HepG2 (cell line): ENCODE data around the gene UBTF. TPM values are rescaled to one million over a fixed set of nuclear protein-coding genes. Genes with fewer than 3 reads are reported as not detected.
A peak's percentile ranks its signal among the peaks of the same experiment; 100 is the strongest.

Experiments
- ATAC-seq: fragments of 200-7000 bp; cut with Tn5 transposase; 3 replicates; pipeline ENCODE4 v1.9.1; 2020; ENCODE audit warnings: mild to moderate bottlenecking, moderate library complexity
- BruUV-seq: library from RNA; stranded (reverse); fragments of 400-500 nt; replicated peaks from 2 replicates; lab custom pipeline; 2021; lab: Mats Ljungman, UMichigan
- CTCF ChIA-PET: fragments of 300-600 bp; formaldehyde crosslinking; extraction: SDS; loops from one replicate; lab custom pipeline; 2021; ENCODE audit warnings: low total read pairs, inconsistent platforms, low intra/inter-chr PET ratio; lab: Yijun Ruan, JAX
- POLR2A ChIA-PET: fragments of 350-600 bp; sonication (Branson Sonifier 250); formaldehyde crosslinking; loops from one replicate; lab custom pipeline; 2020; ENCODE audit warnings: antibody characterized with exemption, inconsistent platforms; lab: Yijun Ruan, JAX
- DNase-seq: peaks from one replicate; pipeline ENCODE4 v3.0.0-alpha.2; 2015; ENCODE audit warnings: low spot score
- FAIRE-seq: peaks from 3 replicates; lab custom pipeline; 2011; peaks lifted over from hg19 to GRCh38; lab: Jason Lieb, UNC
- H2AFZ ChIP-seq: one replicate; pipeline ENCODE4 v1.6.1; 2011; ENCODE audit warnings: low read length, inconsistent platforms
- H3K27ac ChIP-seq: fragments of 300-600 bp; 3 replicates; pipeline ENCODE4 v1.8.0; 2011; ENCODE audit warnings: mixed run types, mild to moderate bottlenecking, mixed read lengths, low read length, inconsistent platforms; ENCODE audit not compliant: insufficient read depth; ENCODE audit errors: extremely low read length
- H3K27me3 ChIP-seq, 2 experiments: fragments of 200-600 bp in 1 of 2; 2 replicates in 1 of 2; 3 replicates in 1 of 2; pipeline versions ENCODE4 v1.6.0 to v1.8.0; 2011; ENCODE audit warnings: low read length in 2 of 2, mild to moderate bottlenecking in 2 of 2, moderate library complexity in 2 of 2, inconsistent platforms in 1 of 2; ENCODE audit not compliant: insufficient read depth in 2 of 2, control insufficient read depth in 1 of 2
- H3K36me3 ChIP-seq, 2 experiments: fragments of 200-600 bp in 1 of 2; replicated peaks in 1 of 2; 2 replicates in 1 of 2; 3 replicates in 1 of 2; pipeline versions ENCODE4 v1.5.1 to v1.8.0; 2011; ENCODE audit warnings: low read length in 2 of 2, inconsistent platforms in 1 of 2; ENCODE audit not compliant: insufficient read depth in 2 of 2, control insufficient read depth in 1 of 2
- H3K4me1 ChIP-seq: 2 replicates; pipeline ENCODE4 v1.5.1; 2012; ENCODE audit warnings: low read length, inconsistent platforms; ENCODE audit not compliant: insufficient read depth
- H3K4me2 ChIP-seq: 2 replicates; pipeline ENCODE4 v1.6.0; 2011; ENCODE audit warnings: low read depth, low read length, inconsistent platforms
- H3K4me3 ChIP-seq, 3 experiments: fragments of 200-600 bp in 1 of 3; sonication (generic), shearing (Covaris generic) in 1 of 3; replicated peaks in 1 of 3; 2 replicates each; pipeline ENCODE4 v1.5.1; 2011 to 2016; ENCODE audit warnings: low read length in 3 of 3, inconsistent platforms in 2 of 3, low read depth in 2 of 3, mild to moderate bottlenecking in 2 of 3, control low read depth in 1 of 3, mixed read lengths in 1 of 3; ENCODE audit not compliant: insufficient read depth in 1 of 3
- H3K79me2 ChIP-seq: one replicate; pipeline ENCODE4 v1.6.1; 2011; ENCODE audit warnings: low read length, inconsistent platforms; ENCODE audit not compliant: insufficient read depth
- H3K9ac ChIP-seq: 2 replicates; pipeline ENCODE4 v1.6.0; 2011; ENCODE audit warnings: mild to moderate bottlenecking, low read depth, low read length, inconsistent platforms; ENCODE audit not compliant: insufficient read depth
- H3K9me3 ChIP-seq: 2 replicates; pipeline ENCODE4 v1.5.1; 2012; ENCODE audit warnings: mild to moderate bottlenecking, low read length
- H4K20me1 ChIP-seq: 2 replicates; pipeline ENCODE4 v1.6.0; 2011; ENCODE audit warnings: inconsistent platforms, mild to moderate bottlenecking, low read length, moderate library complexity; ENCODE audit not compliant: insufficient read depth
- EP300 ChIP-seq, 3 experiments: sonication (generic) in 1 of 3; formaldehyde crosslinking in 1 of 3; IDR thresholded peaks; 2 replicates each; pipeline versions ENCODE4 v1.5.1 to v1.6.1; 2011 to 2020; ENCODE audit warnings: low read depth in 2 of 3, low read length in 2 of 3, borderline replicate concordance in 1 of 3, improper control_type of control experiment in 1 of 3, mild to moderate bottlenecking in 1 of 3, missing genetic modification reagents in 1 of 3, moderate library complexity in 1 of 3
- PITX1 ChIP-seq: sonication (generic); formaldehyde crosslinking; IDR thresholded peaks from 2 replicates; pipeline ENCODE4 v1.5.1; 2020; ENCODE audit warnings: mild to moderate bottlenecking, missing genetic modification reagents
- SRY ChIP-seq: sonication (generic); formaldehyde crosslinking; IDR thresholded peaks from 2 replicates; pipeline ENCODE4 v1.8.0; 2022; ENCODE audit warnings: mild to moderate bottlenecking, missing genetic modification reagents
- ZNF274 ChIP-seq: sonication (generic); formaldehyde crosslinking; IDR thresholded peaks from 2 replicates; pipeline ENCODE4 v1.5.1; 2020; ENCODE audit warnings: mild to moderate bottlenecking, missing genetic modification reagents
- WGBS: methylation state at CpG from one replicate; pipeline ENCODE4 v1.1.6; 2017; ENCODE audit warnings: low lambda C conversion rate; 5-methylcytosine and 5-hydroxymethylcytosine counted together
- in situ Hi-C: cut with HindIII; loops from 2 replicates; pipeline ENCODE4 v1.10.0; 2017; ENCODE audit warnings: low pct_unique_long_range_greater_than_20kb; ENCODE audit not compliant: extremely low pct_ligation_motif_present
- intact Hi-C: fragments of 100-400 bp; cut with micrococcal nuclease; formaldehyde crosslinking; loops from one replicate; pipeline ENCODE4 v1.10.0; 2022; ENCODE audit not compliant: unreplicated experiment
- polyA plus RNA-seq, 8 experiments: library from polyadenylated mRNA; depleted of rRNA in 3 of 8; stranded (reverse) in 7 of 8; unstranded in 1 of 8; fragments of >200 nt; fragmentation: Illumina TruSeq in 4 of 8; extraction: Trizol in 4 of 8; gene quantifications; 2 replicates each; pipeline versions ENCODE4 v1.2.1 to v1.2.3, GENCODE V29; 2011 to 2016; ENCODE audit warnings: low read depth in 4 of 8, missing spikeins in 1 of 8, mixed read lengths in 1 of 8; ENCODE audit not compliant: insufficient read depth in 1 of 8
- total RNA-seq, 5 experiments: library from RNA; depleted of rRNA; stranded (reverse); fragments of >200 nt; fragmentation: Illumina TruSeq; extraction: Trizol; gene quantifications; 2 replicates each; pipeline ENCODE4 v1.2.3, GENCODE V29; 2016; ENCODE audit warnings: low read depth in 1 of 5
- TF ChIP-seq, protein P1 (sequence below): sonication (generic); formaldehyde crosslinking; IDR thresholded peaks from 2 replicates; pipeline ENCODE4 v1.8.0; 2022; ENCODE audit warnings: low read depth, missing genetic modification reagents

UBTF gene
- total and polyA plus RNA-seq, 2 of the 13 experiments (the other 11 are each of a cell fraction or from before 2014, with no cell fraction given), result 15.2 to 60.9 TPM

- Histone ChIP-seq H3K9ac (no peak overlapping the region), H3K4me3 (no peak overlapping the region), H2AFZ (no peak overlapping the region), H3K79me2 (no peaks in the 10 kb centered on the region), H3K4me2 (no peak overlapping the region), H4K20me1 (no peaks in the 10 kb centered on the region), H3K27me3 (peaks cover 12 to 57% of the 10 kb centered on the region in 2 experiments; a peak in 4 of 5 replicates), H3K36me3 (no peaks in the 10 kb centered on the region), H3K27ac (no peak overlapping the region), H3K4me1 (peaks cover 32% of the 10 kb centered on the region), H3K9me3 (no peaks in the 10 kb centered on the region)
- TF ChIP-seq ZNF274 (CRISPR knock-in tag) (peak; percentile 66; the same call in 1 of the 2 replicates), PITX1 (no peak), SRY (CRISPR knock-in tag) (no peak), EP300 (IDR thresholded peaks at IDR 0.05; ENCODE audit: low read depth in 2 of 2, low read length in 2 of 2) (no peak), EP300 (CRISPR knock-in tag; IDR thresholded peaks at IDR 0.05; ENCODE audit: borderline replicate concordance) (no peak)
- TF ChIP-seq, protein P1, sequence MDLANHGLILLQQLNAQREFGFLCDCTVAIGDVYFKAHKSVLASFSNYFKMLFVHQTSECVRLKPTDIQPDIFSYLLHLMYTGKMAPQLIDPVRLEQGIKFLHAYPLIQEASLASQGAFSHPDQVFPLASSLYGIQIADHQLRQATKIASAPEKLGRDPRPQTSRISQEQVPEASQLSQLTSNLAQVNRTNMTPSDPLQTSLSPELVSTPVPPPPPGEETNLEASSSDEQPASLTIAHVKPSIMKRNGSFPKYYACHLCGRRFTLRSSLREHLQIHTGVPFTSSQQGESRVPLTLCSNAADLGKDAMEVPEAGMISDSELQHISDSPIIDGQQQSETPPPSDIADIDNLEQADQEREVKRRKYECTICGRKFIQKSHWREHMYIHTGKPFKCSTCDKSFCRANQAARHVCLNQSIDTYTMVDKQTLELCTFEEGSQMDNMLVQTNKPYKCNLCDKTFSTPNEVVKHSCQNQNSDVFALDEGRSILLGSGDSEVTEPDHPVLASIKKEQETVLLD, result no peak
- intact Hi-C loops (no loop called here), in situ Hi-C loops (no loop called here)
- FAIRE-seq (no peak), ATAC-seq (no peak; the same call in 2 of the 3 replicates), DNase-seq (no peak)
- WGBS, result 85% methylated on average over 17 of the region's 17 CpGs
- POLR2A ChIA-PET, result no interaction called here
- no TSS peak for BruUV-seq
- CTCF ChIA-PET, result no interaction called here
Measured at GRCh38 chr17:44251062-44251461, 31.6 kb upstream of the UBTF start.
